Stimulated activated naive CD8-positive, alpha-beta T cell treated with anti-CD3 and anti-CD28 coated beads, Interleukin-15, amount 100 ng/mL, for 72 hours (primary cell): ENCODE results near the gene SVEP1.
A peak's percentile ranks its signal among the peaks of the same experiment; 100 is the strongest.

ENCODE experiments used
- ATAC-seq: fragments of 150-1000 bp; cut with Tn5 transposase; 2 replicates; pipeline ENCODE4 v1.10.0; 2021; ENCODE audit warnings: mild to moderate bottlenecking, moderate library complexity
- DNase-seq, 2 donors: peaks; one replicate each; pipeline ENCODE4 v3.0.0; 2021 to 2022
- H3K27ac Mint-ChIP-seq, 2 donors: one replicate each; pipeline ENCODE4 v1.8.0; 2022; ENCODE audit warnings: mild to moderate bottlenecking in 2 of 2, mixed read lengths in 2 of 2, moderate library complexity in 2 of 2
- H3K27me3 Mint-ChIP-seq: one replicate; pipeline ENCODE4 v1.8.0; 2022; ENCODE audit warnings: mixed read lengths
- H3K4me1 Mint-ChIP-seq: one replicate; pipeline ENCODE4 v1.8.0; 2022; ENCODE audit warnings: mild to moderate bottlenecking, mixed read lengths
- H3K4me3 Mint-ChIP-seq, 2 donors: one replicate each; pipeline ENCODE4 v1.8.0; 2022; ENCODE audit warnings: mild to moderate bottlenecking in 2 of 2, mixed read lengths in 2 of 2, moderate library complexity in 1 of 2
- H3K9me3 Mint-ChIP-seq, 2 donors: one replicate each; pipeline ENCODE4 v1.8.0; 2022; ENCODE audit warnings: mixed read lengths in 2 of 2

Gene SVEP1

GRCh38 chr9:110452227-110452801, 127.2 kb downstream of the SVEP1 start:
- H3K4me1 Mint-ChIP-seq, result no peaks in the 10 kb centered on the region
- DNase-seq (no peak), ATAC-seq (no peak)
- peaks cover 8% of the 10 kb centered on the region for H3K27me3 Mint-ChIP-seq
- peaks cover 0 to 7% of the 10 kb centered on the region in 2 donors for H3K9me3 Mint-ChIP-seq
- H3K27ac Mint-ChIP-seq, result no peak overlapping the region
- H3K4me3 Mint-ChIP-seq, result no peak overlapping the region

GRCh38 chr9:110451726-110452125, 127.8 kb downstream of the SVEP1 start:
- Mint-ChIP-seq H3K4me1 (no peaks in the 10 kb centered on the region), H3K4me3 (no peak overlapping the region), H3K27me3 (peaks cover 8% of the 10 kb centered on the region), H3K9me3 (peaks cover 0 to 7% of the 10 kb centered on the region in 2 donors), H3K27ac (no peak overlapping the region)
- ATAC-seq (no peak), DNase-seq (no peak)

- DNase-seq (no peak), ATAC-seq (no peak)
- Mint-ChIP-seq H3K4me1 (no peaks in the 10 kb centered on the region), H3K4me3 (no peak overlapping the region), H3K9me3 (peaks cover 0 to 20% of the 10 kb centered on the region in 2 donors), H3K27ac (no peak overlapping the region), H3K27me3 (peaks cover 8% of the 10 kb centered on the region)
Observed at GRCh38 chr9:110447476-110447875, 132.1 kb downstream of the SVEP1 start.

GRCh38 chr9:110446171-110446570, 133.4 kb downstream of the SVEP1 start:
- no peak overlapping the region for H3K27ac Mint-ChIP-seq

DNA sequence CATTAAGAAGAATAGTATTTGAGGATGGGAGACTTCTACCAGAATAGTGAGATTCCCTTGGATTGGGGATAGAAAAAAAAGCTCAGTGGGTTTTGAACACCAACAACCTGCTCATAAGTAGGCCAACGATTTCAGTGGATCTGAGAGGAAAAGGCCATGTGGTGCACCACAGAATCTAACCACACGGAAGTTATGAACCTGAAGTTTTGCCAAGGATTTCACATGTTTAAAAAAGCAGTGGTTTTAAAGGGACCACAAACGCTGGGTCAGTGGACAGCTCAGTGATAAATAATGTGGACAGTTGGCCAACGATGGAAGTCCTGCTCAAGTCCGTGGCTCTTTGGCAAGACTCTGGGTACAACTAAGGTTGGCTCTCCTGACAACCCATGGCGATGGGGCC, 134.6 kb downstream of the SVEP1 start:
- H3K27ac Mint-ChIP-seq, result no peak overlapping the region
- H3K4me3 Mint-ChIP-seq, result no peak overlapping the region
- H3K27me3 Mint-ChIP-seq, result peaks cover 8% of the 10 kb centered on the region
- DNase-seq (no peak), ATAC-seq (no peak)
- peaks cover 0 to 20% of the 10 kb centered on the region in 2 donors for H3K9me3 Mint-ChIP-seq
- H3K4me1 Mint-ChIP-seq, result no peaks in the 10 kb centered on the region

More at GRCh38 chr9:110446171-110446570, 133.4 kb downstream of the SVEP1 start:
- Mint-ChIP-seq H3K4me1 (no peaks in the 10 kb centered on the region), H3K4me3 (no peak overlapping the region), H3K9me3 (peaks cover 0 to 20% of the 10 kb centered on the region in 2 donors), H3K27me3 (peaks cover 8% of the 10 kb centered on the region)
- ATAC-seq, result no peak
- DNase-seq, result no peak

DNA sequence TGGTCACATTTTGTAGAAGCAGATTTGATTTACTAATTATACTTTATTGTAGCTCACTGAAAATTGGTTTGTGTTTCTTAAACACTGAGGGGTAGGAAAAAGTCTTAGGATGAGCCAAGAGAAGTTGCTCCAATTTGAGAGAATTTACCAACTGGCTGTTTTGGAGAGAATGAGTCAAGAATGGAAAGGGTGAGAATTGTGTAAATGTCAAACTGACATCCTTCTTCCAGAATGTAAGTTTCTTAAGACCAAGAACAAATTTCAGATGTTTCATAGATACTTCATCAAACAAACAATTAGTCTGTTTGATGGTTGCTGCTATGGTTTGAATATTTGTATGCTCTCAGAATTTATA, 135.7 kb downstream of the SVEP1 start:
- Mint-ChIP-seq H3K9me3 (peaks cover 0 to 18% of the 10 kb centered on the region in 2 donors), H3K4me1 (no peaks in the 10 kb centered on the region), H3K27me3 (peaks cover 6% of the 10 kb centered on the region), H3K27ac (no peak overlapping the region), H3K4me3 (no peak overlapping the region)
- DNase-seq, result no peak
- no peak for ATAC-seq

GRCh38 chr9:110443146-110443865, 136.2 kb downstream of the SVEP1 start:
- no peak for DNase-seq
- no peak for ATAC-seq
- no peak overlapping the region for H3K27ac Mint-ChIP-seq
- peaks cover 0 to 13% of the 10 kb centered on the region in 2 donors for H3K9me3 Mint-ChIP-seq
- H3K4me3 Mint-ChIP-seq, result no peak overlapping the region
- H3K27me3 Mint-ChIP-seq, result peaks cover under 1% of the 10 kb centered on the region
- no peaks in the 10 kb centered on the region for H3K4me1 Mint-ChIP-seq

- peaks cover 0 to 5% of the 10 kb centered on the region in 2 donors for H3K9me3 Mint-ChIP-seq
- no peaks in the 10 kb centered on the region for H3K27me3 Mint-ChIP-seq
- H3K27ac Mint-ChIP-seq, result no peak overlapping the region
- DNase-seq (no peak), ATAC-seq (no peak)
- H3K4me3 Mint-ChIP-seq, result no peak overlapping the region
- no peaks in the 10 kb centered on the region for H3K4me1 Mint-ChIP-seq
Observed at GRCh38 chr9:110440796-110441195, 138.7 kb downstream of the SVEP1 start.

DNA sequence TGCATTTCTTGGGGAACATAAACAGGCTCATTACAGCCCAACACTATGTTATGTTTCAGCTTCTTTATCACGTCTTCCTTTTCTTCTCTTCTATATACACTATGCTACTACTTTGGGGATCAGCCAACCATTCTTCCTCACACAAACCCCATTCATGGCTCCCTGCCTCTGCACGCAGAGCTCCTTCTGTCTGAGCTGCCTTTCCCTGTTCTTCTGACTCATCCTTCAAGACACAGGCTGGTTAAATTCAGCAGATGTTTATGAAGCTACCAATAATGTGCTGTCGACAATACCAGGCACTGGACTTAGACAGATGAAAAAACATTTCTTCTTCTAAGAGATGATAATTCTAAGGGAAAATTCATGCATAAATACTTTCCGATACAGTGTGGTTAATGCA, 139.4 kb downstream of the SVEP1 start:
- no peaks in the 10 kb centered on the region for H3K9me3 Mint-ChIP-seq
- H3K4me3 Mint-ChIP-seq, result no peak overlapping the region
- H3K4me1 Mint-ChIP-seq, result no peaks in the 10 kb centered on the region
- no peak for ATAC-seq
- no peaks in the 10 kb centered on the region for H3K27me3 Mint-ChIP-seq
- H3K27ac Mint-ChIP-seq, result no peak overlapping the region
- no peak for DNase-seq

- H3K27me3 Mint-ChIP-seq, result no peaks in the 10 kb centered on the region
- H3K9me3 Mint-ChIP-seq, result no peaks in the 10 kb centered on the region
- peaks cover 4% of the 10 kb centered on the region for H3K4me1 Mint-ChIP-seq
- no peak for ATAC-seq
- H3K27ac Mint-ChIP-seq, result no peak overlapping the region
- H3K4me3 Mint-ChIP-seq, result no peak overlapping the region
- no peak for DNase-seq
Observed at GRCh38 chr9:110432253-110432652, 147.3 kb downstream of the SVEP1 start.

GRCh38 chr9:110429453-110429852, 150.1 kb downstream of the SVEP1 start:
- Mint-ChIP-seq H3K9me3 (no peaks in the 10 kb centered on the region), H3K27ac (no peak overlapping the region), H3K27me3 (no peaks in the 10 kb centered on the region), H3K4me3 (no peak overlapping the region), H3K4me1 (peaks cover 4% of the 10 kb centered on the region)
- no peak for DNase-seq
- no peak for ATAC-seq

- peak in 1 of 2 donors; percentile 8 for DNase-seq
- no peak overlapping the region for H3K27ac Mint-ChIP-seq
Observed at GRCh38 chr9:110427497-110428104, 151.9 kb downstream of the SVEP1 start.

DNA sequence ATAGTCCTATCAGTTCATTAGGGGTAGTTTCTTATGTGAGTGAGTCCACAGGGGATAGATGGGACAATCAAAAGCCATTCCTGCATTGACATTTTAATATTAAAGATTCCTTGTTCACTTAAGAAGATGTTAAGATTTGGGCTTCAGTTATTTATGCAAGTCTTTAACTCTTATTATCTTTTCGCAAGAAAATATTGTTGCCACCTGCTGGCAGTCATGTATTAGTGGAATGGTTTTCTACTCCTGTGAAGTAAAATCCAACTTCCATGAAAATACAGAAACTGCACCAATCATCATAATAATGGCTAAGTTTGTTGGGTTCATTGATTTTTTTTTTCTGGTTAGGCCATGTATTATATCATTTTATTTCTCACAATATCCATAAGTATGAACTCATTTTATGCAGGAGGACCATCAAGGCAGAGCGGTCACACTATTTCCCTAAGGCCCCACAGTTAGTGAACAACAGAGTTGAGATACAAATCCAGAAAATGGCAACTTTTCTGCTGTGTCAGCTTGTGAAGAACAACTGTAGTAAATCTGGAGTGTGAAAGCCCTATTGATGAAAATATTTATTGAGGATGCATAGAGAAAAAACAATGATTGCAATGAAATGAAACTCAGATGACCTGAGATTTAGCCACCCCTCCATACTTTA, 153.4 kb downstream of the SVEP1 start:
- Mint-ChIP-seq H3K27ac (no peak overlapping the region), H3K27me3 (no peaks in the 10 kb centered on the region), H3K9me3 (no peaks in the 10 kb centered on the region), H3K4me3 (no peak overlapping the region), H3K4me1 (peaks cover 4% of the 10 kb centered on the region)
- DNase-seq (no peak), ATAC-seq (no peak)

More at GRCh38 chr9:110427497-110428104, 151.9 kb downstream of the SVEP1 start:
- no peak for ATAC-seq
- H3K4me1 Mint-ChIP-seq, result peaks cover 4% of the 10 kb centered on the region
- no peaks in the 10 kb centered on the region for H3K9me3 Mint-ChIP-seq
- H3K4me3 Mint-ChIP-seq, result no peak overlapping the region
- no peaks in the 10 kb centered on the region for H3K27me3 Mint-ChIP-seq

GRCh38 chr9:110414471-110414870, 165.1 kb downstream of the SVEP1 start:
- Mint-ChIP-seq H3K4me3 (no peak overlapping the region), H3K27ac (no peak overlapping the region), H3K9me3 (peaks cover 0 to 15% of the 10 kb centered on the region in 2 donors), H3K4me1 (no peaks in the 10 kb centered on the region), H3K27me3 (peaks cover 6% of the 10 kb centered on the region)
- DNase-seq (no peak), ATAC-seq (no peak)

GRCh38 chr9:110410961-110411360, 168.6 kb downstream of the SVEP1 start:
- Mint-ChIP-seq H3K4me1 (no peaks in the 10 kb centered on the region), H3K27me3 (peaks cover 6% of the 10 kb centered on the region), H3K9me3 (peaks cover 0 to 8% of the 10 kb centered on the region in 2 donors), H3K27ac (no peak overlapping the region), H3K4me3 (no peak overlapping the region)
- DNase-seq (no peak), ATAC-seq (no peak)

- ATAC-seq (no peak), DNase-seq (no peak)
- H3K4me1 Mint-ChIP-seq, result no peaks in the 10 kb centered on the region
- no peaks in the 10 kb centered on the region for H3K27me3 Mint-ChIP-seq
- no peak overlapping the region for H3K4me3 Mint-ChIP-seq
- H3K27ac Mint-ChIP-seq, result no peak overlapping the region
- H3K9me3 Mint-ChIP-seq, result no peaks in the 10 kb centered on the region
Observed at GRCh38 chr9:110408598-110408997, 170.9 kb downstream of the SVEP1 start.
